DND-41 (cell line): ENCODE data around the gene PAM.

Source experiments
- CTCF ChIP-seq: IDR thresholded peaks from 2 replicates; pipeline ENCODE4 v1.5.1; 2012; ENCODE audit warnings: borderline replicate concordance, low read length, moderate library complexity, mild to moderate bottlenecking; ENCODE audit not compliant: poor library complexity, severe bottlenecking; ENCODE audit errors: extremely low read depth
- EZH2 ChIP-seq: IDR thresholded peaks from 3 replicates; pipeline ENCODE4 v1.6.1; 2012; ENCODE audit warnings: borderline replicate concordance, low read depth, mild to moderate bottlenecking, moderate library complexity, low read length, inconsistent platforms; ENCODE audit not compliant: severe bottlenecking

- TF ChIP-seq CTCF = no peak
- no peak for TF ChIP-seq EZH2
Observed at GRCh38 chr5:102974177-102974576, 219.1 kb downstream of the PAM start.
